ENCODE results near the gene N4BP2L2. TPM values are rescaled to one million over a fixed set of nuclear protein-coding genes. Genes with fewer than 3 reads are reported as not detected.

Gene N4BP2L2
- total RNA-seq, 1 donor from 2014 or later = 46.1 TPM

DNA sequence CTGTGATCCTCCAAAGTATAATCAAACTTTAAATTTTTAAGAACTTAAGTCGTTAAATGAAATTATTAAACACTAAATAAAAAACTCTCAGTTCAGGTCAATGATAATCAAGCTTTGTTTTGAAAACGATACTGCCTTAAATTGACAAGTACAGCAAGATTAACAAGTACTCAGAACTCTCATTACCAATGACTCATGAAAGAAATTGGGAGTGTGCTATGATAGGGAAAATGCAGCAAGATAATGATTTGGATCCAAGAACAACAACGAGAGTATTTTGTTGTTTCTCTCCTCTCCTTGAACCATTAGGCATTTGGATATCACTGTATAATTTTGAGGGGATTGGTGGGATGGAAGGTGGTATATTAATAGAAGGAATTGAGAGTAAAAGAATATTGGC, 10.2 kb downstream of the N4BP2L2 start:
- ATAC-seq = peak; percentile 52

DNA sequence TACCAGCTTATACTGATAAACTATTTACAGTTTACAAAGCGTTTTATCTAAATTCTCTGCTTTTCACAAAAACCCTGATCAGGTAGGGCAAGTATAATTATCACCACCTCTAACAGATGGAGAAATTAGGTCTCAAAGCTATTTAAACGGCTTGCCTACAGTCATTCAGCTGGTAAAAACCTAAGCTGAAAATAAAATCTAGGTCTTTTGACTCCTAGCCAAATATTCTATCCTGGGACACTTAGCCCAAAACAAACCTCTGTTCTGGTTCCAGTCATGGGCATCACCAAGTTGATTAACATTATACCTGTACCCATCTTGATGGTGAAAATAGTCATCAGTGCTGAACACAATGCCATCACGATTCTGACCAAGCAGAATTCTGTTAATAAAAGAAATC, 11.4 kb downstream of the N4BP2L2 start:
- ATAC-seq = no peak

DNA sequence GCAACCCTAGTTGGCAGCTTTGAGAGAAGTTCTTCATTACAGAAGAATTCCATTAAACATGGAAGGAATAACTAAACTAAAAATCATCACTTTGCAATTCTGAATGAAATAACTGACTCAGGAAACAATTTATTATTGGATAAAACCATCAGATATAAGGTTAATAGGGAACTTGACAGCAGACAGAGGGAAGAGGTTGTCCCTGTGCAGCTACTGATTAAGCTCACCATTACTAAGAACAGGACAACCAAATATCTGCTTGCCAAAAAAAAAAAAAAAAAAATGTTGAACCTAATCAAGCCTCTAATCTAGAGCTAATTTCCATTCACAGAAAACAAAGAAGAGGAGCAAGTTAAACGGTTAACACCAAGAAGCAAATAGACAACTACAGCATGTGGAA, 12.8 kb downstream of the N4BP2L2 start:
- no peak for ATAC-seq

DNA sequence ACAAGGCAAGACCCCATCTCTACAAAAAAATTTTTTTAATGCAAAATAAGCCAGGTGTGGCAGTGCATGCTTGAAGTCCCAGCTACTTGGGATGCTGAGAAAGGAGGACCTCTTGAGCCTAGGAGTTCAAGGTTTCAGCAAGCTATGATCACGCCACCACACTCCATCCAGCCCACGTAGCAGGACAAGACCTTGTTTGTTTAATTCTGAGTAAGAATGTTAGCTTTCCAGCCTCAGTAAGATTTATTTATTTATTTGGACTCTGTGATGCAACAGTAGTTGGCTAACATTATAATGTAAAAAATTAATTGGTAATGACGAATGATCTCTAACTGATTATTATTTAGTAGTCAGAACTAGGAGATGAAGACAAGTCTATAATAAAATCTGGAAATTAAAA, 23.3 kb downstream of the N4BP2L2 start:
- no peak for ATAC-seq

DNA sequence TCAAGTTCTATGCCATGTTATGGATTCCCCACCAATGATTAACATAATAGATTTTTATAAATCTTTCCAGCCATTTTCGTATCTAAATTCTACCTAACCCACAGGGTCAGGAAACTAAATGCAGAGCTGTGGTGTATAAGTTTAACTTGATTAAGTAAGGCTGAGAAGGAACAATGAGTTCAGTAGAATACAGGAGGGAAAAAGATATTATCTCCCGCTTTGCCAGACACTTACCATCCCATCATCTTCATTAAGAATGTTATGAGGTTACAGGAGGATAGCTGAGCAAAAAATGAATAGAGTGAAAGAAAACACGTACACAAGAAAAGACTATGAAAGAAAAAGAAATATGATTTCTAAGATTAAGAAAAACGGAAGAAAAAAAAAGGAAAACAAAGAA, 27.1 kb downstream of the N4BP2L2 start:
- ATAC-seq = no peak

DNA sequence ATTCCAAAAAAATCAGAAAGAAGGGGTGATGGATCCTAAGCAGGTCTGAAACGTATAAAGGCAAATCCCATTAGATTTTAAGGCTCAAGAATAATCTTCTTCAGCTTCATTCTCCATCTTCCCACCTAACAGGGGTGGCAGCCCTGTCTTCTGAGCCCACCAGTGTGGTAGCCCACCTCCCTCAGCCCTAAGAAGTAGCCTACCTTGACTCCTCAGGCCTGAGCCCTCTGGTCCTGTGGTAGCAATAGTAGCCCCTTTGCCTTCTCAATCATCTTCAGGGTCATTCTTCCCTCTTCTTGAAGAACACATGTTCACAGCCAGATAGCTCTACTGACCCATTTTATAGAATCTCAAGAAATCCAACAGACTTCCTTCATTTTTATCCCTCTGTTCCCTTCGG, 33.7 kb downstream of the N4BP2L2 start:
- ATAC-seq = no peak

DNA sequence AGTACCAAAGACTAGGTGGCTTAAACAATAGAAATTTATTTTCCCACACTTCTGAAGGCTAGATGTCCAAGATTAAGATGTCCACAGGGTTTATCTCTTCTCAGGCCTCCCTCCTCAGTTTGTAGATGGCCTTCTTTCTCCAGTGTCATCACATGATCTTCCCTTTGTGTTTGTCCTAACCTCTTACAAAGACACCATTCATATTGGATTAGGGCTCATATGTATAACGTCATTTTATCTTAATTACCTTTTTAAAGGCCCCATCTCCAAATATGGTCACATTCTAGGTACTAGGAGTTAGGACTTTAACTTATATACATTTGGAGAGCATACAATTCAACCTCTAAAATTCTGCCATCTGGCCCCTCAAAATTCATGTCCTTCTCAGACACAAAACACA, 34.3 kb downstream of the N4BP2L2 start:
- ATAC-seq = no peak

DNA sequence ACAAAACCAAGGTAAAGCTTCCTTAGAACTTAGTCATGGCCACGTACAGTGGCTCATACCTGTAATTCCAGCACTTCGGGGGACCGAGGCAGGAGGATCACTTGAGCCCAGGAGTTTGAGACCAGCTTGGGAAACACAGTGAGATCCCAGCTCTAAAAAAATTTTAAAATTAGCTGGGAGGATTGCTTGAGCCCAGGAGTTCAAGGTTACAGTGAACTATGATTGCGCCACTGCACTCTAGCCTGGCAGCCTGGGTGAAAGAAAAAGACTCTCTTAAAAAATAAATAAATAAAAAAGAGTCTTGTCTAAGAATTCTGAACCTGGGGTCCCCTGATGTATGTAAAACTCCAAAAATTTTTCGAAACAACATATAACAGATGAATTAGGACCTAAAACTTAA, 34.9 kb downstream of the N4BP2L2 start:
- ATAC-seq = no peak

DNA sequence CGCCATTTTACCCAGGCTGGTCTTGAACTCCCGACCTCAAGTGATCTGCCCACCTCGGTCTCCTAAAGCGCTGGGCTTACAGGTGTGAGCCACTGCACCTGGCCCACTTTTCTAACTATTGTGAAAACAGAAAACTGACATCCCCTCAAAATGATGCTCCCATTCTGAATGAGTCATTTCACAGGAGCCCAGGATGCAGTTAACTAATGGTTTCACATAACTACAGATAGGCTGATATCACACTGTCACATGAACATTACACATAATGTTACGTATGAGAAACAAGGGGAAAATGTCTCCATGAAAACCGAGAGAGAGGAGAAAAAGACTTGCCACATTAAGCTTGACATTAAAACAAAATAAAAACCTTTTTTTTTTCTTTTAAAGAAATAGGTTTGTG, 37.5 kb downstream of the N4BP2L2 start:
- no peak for ATAC-seq

DNA sequence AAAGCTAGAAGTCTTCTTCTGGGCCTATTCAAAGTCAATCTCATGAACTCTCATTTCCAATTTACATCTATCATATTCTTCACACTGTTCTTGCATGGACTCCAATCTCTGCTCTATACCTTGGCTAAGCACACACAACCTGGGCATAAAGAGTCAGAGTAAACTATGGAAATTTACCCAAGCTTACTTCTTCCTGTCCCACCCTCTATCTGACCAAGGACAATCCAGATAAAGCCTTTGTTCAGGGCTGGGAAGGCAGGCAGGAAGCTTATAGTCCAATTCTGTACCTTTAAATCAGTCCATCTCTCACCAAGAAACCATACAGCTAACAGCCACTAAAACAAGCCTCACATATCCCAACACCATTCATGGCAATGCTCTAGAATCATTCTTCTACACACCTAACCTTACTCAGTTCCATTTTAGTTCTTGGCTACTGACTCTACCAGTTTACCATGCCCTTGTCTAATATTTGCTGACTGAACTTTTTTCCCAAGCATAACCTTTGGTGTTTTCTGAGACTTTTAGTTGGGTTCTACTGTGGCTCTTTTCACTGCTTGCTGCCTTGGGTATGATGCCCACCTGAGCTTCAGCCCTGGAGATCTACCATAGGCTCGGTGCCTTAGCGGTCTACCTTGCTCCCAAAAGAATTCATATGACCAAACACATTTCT, 38.9 kb downstream of the N4BP2L2 start:
- ATAC-seq = no peak

DNA sequence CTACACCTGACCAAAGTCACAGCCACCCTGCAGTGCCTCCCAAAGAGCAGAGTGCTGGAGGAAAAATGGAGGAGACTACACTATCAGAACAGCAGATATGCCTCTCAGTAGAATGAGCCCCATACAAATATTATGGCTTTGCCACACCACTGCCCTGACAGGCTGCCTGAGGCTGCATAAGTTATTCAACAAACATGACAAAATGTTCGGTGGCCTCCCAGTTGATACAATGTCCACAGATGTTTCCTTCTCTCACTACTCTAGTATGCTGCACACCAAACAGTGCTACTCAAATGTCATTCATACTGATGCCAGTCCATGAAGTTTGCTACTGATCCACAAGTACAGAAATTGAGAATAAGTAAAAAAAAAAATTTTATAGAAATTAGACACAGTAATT, 41.0 kb downstream of the N4BP2L2 start:
- ATAC-seq = no peak

DNA sequence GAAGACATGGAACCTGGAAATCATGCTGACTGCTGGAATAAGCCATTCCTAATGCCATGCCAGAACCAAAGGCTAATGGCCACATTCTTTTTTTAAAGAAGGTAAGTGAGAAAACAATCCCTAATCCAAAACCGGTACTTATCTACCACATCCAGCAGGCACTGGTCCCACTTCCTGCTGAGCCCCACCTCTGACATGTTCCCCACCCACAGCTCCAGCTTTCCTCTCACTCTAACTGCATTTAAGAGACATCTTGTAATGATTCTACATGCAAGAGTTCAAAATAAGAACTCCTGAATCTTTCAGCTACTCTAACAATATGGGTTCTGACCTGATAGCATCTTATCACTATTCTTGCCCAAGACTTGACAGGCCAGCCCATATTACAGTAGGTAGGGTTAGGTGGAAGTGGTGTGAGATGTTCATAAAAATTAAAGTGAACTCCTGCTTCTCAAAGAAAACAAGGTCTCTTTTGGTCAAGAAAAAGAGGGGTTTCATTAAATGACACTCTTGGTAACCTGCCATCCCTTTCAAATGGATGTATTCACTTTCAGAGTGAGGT, 41.9 kb downstream of the N4BP2L2 start:
- ATAC-seq = no peak

DNA sequence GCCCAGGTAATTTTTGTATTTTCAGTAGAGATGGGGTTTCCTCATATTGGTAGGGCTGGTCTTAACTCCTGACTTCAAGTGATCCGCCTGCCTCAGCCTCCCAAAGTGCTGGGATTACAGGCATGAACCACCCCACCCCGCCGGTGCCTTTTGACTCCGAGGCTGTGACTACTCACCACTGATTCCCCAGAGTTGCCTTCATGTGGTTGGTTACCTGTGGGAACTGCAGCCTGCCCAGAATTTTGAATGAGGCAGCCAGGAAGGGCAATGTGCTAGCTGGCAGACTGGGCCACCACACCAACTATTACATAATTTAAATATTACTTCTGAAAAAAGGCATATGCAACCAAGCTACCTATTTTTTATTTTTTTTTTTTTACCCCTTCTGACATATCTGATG, 42.8 kb downstream of the N4BP2L2 start:
- no peak for ATAC-seq

DNA sequence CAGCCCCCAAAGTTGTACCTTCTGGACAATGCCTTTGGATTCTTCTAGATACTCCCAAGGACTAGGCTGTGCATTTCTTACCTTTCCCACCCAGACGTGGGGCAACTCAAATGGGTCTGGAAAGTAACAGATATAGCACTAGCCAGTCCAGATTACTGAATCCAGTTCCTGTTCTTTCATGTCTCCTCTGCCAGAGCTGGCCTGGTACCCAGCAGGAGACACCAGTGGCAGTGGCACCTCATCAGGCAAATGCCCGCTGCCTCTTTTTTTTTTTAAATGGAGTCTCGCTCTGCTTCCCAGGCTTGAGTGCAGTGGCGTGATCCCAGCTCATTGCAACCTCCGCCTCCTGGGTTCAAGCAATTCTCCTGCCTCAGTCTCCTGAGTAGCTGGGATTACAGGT, 43.2 kb downstream of the N4BP2L2 start:
- no peak for ATAC-seq

DNA sequence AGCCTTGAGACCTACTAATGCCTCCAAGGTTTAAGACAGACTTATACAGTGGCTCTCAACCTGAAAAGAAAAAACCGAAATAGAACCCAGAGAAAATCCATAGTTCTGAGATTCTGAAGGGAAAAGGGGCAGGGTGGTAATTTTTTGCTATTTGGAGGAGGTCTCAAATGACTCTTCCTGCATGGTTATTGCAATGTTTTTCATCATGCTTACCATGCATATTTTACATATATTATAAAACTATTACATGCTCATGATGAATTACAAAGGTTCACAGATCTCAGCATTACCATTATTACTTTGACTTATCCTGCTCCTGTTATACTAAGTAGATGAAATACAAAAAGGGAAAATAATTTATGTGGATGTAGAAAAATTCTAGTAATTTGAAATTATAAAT, 47.6 kb downstream of the N4BP2L2 start:
- ATAC-seq = no peak

DNA sequence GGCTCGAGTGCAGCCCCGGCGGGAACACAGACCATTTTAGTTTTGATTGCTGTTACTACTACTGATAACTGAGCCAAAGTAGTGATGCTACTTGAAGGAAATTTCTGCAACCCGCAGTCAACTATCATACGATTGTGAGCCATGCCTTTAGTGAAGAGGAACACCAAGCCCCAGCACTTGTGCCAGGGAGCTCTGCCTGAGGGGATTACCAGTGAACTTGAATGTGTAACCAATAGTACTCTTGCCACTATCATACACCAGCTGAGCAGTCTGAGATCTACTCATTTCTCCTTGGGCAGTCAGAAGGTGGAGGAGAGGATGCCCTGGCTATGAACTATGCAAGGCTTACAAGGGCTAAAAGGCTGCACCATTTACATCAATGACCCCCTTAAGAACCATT, 61.7 kb downstream of the N4BP2L2 start:
- ATAC-seq = no peak

DNA sequence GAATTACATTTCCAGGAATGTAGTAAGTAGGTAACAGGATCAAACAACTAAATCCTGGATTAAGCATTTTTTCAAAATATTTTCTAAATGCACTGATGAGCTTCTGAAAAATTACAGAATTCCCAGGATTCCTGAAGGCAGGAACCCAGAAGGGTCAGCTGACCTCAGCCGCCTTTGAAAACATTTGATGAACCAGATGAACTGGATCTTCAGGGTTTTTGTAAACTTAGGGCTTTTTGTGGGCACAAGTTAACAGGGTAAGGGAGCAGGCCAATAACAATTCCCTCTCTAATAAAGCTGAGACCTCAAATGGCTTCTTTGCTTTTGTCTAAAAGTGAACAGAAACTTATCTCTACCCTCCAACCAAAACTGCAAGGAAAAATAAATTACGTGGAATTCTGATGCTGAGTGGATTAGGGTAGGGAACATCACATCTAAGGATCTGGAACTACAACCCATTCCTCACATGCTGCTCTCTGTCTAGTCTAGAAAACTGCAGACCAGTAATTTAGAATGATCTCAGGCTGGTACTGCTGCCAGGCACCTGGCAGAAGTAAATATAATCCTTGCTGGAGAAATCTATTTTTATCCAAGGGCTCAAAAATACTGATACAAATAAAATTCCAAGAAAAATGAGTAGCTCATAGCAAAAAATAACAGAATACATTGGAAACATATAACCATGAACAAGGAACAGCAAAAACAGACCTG, 62.4 kb downstream of the N4BP2L2 start:
- ATAC-seq = no peak

DNA sequence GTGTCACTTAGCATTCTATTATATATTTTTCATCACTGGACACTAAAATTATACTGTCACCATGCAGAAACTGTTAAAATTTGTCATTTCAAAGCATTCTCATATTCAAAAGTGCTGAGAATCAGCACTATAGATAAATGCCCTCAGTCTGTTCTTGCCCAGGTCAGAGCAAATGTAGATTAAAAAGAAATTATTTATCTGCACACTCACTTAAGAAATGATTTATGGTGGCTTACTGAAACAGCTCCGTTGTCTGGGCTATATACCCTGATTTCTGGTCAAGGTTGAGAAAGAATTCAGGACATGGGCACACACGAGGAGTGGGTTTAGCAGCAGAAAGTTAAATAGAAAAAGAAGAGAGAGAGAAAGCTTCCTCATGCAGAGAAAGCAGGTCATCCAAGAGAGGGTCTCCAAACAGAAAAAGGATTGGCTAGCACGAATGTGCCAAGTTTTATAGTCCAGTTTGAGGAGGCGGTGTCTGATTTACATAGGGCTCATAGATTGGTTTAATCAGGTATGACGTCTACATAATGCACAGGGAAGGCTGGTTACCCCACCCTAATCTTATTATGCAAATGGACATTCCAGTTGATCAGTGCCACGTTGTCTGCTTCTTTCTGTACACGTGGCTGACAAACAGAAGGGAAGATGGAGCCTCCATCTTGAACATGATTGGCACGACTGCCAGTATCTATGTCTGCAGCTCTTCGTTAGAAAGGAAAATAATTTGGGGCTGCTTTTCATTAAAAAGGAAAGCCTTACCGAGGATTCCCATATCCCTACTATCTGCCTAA, 63.4 kb downstream of the N4BP2L2 start:
- no peak for ATAC-seq

DNA sequence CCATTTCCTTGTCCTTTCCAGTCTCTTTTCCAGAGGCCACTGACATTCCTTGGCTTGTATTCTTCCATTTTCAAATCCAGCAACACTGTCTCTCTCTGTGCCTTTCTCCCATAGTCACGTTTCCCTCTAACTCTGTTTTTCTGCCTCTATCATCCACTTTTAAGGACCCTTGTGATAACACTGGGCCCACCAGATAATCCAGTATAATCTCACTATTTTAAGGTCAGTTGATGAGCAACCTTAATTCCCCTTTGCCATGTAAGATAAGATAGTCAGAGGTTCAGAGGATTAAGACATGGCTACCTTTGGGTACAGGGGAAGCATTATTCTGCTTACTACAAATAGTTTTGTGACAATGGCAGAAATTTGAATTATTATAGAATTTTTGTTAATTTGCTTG, 64.9 kb downstream of the N4BP2L2 start:
- ATAC-seq = no peak

DNA sequence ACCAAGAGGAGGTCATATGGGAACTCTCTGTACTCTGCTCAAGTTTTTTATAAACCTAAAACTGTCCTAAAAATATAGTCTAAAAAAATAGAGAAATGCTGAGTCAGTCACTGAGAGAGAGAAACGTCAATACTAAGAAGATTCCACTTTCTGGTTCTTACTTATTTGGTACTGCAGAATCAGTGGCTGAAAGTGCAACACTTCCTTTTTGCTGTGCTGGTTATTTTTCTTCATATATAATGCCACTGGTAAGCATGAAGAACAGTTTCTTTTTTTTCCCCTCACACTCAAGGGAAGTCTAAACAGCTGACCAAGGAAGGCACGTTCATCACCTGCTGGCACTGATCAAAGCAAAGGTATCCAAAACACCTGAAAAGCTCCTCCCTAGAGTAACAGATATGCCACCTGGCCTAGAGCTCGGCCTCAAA, 66.4 kb downstream of the N4BP2L2 start:
- ATAC-seq = no peak

DNA sequence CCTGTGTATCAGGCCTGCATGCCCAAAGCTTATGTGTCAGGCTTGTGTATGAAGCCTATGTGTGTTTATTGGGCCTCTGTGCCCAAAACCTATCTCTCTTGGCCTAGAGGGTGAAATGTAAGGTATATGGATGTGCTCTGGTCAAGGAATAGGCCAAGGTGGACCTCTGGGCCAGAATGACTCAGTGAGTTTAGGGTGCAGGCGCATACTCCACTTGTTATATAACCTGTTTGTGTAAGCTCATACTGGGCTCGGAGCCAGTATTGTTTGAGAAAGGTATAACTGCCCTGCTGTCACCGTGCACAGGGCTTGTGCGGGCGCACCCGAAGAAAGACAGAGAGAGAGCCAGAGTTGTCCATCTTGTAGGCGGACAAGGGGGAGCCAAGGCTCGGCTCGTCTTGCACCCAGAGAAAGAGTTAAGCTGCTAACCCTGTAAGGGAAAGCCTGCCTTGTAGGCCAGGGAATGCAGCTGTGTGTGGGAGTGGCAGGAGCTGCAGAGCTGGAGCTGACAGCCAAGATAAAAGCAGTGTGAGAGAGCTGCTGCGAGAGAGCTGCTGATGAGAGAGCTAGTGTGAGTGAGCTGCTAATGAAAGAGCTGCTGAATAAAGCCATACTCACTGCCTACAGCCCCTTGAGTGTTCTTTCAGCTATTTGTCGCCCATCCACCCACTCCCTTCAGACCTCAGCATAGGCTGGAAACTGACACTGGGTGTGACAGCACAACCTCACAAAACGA, 67.2 kb downstream of the N4BP2L2 start:
- ATAC-seq = peak; percentile 47

DNA sequence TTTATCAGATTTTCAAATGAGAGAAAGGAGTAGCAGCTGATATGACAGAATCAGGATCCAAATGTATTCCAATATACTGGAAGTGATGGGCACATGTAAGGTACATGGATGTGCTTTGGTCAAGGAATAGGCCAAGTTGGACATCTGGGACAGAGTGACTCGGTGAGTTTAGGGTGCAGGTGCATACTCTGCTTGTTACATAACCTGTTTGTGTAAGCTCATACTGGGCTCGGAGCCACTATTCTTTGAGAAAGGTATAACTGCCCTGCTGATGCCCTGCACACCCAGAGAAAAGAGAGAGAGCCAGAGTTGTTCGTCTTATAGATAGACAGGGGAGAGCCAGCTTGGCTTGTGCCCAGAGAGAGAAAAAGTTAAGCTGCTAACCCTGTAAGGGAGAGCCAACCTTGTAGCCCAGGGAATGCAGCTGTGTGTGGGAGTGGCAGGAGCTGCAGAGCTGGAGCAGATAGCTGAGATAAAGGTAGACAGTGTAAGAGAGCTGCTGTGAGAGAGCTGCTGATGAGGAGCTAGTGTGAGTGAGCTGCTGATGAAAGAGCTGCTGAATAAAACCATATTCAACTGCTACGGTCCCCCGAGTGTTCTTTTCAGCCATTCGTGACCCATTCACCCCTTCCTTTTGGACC, 70.0 kb downstream of the N4BP2L2 start:
- ATAC-seq = peak; percentile 23

All from esophagus mucosa (tissue), 1 donor.